GM21423 (cell line): ENCODE results near the gene PPIB.
"Not testable (repeated sequence)": the region's sequence is repeated elsewhere in the genome, so short reads cannot be mapped to it uniquely, and the experiment has no call there.

Experiments used
- ATAC-seq: cut with Tn5 transposase; IDR thresholded peaks from one replicate; pipeline ENCODE4 v1.9.1; 2021; ENCODE audit warnings: mild to moderate bottlenecking, moderate library complexity; ENCODE audit not compliant: unreplicated experiment

The PPIB gene

GRCh38 chr15:64143276-64143675 is 19.5 kb downstream of the PPIB start:
- no peak for ATAC-seq

GRCh38 chr15:64141798-64142512 is 20.9 kb downstream of the PPIB start:
- ATAC-seq, result no peak

- ATAC-seq, result no peak
Measured at GRCh38 chr15:64138331-64138941, 24.4 kb downstream of the PPIB start.

GRCh38 chr15:64137226-64137833 is 25.5 kb downstream of the PPIB start:
- ATAC-seq, result no peak

- no peak for ATAC-seq
Measured at GRCh38 chr15:64136347-64136746, 26.5 kb downstream of the PPIB start.

GRCh38 chr15:64134345-64134829 is 28.4 kb downstream of the PPIB start:
- ATAC-seq, result no peak

GRCh38 chr15:64133623-64134344 is 29.0 kb downstream of the PPIB start:
- no peak for ATAC-seq

- ATAC-seq, result no peak
Measured at GRCh38 chr15:64132217-64132616, 30.6 kb downstream of the PPIB start.

GRCh38 chr15:64131547-64131946 is 31.3 kb downstream of the PPIB start:
- no peak for ATAC-seq

- ATAC-seq, result no peak
Measured at GRCh38 chr15:64130159-64130558, 32.7 kb downstream of the PPIB start.

GRCh38 chr15:64127521-64128270 is 35.1 kb downstream of the PPIB start:
- ATAC-seq, result no peak

- no peak for ATAC-seq
Measured at GRCh38 chr15:64125978-64126377, 36.8 kb downstream of the PPIB start.

GRCh38 chr15:64122936-64123351 is 39.9 kb downstream of the PPIB start:
- ATAC-seq, result no peak

- no peak for ATAC-seq
Measured at GRCh38 chr15:64122444-64122843, 40.4 kb downstream of the PPIB start.

- ATAC-seq, result no peak
Measured at GRCh38 chr15:64121614-64122013, 41.2 kb downstream of the PPIB start.

GRCh38 chr15:64120322-64120721 is 42.5 kb downstream of the PPIB start:
- not testable (repeated sequence) for ATAC-seq

GRCh38 chr15:64117759-64118487 is 44.9 kb downstream of the PPIB start:
- ATAC-seq, result no peak

GRCh38 chr15:64112904-64113303 is 49.9 kb downstream of the PPIB start:
- ATAC-seq, result no peak

- ATAC-seq, result no peak
Measured at GRCh38 chr15:64112073-64112772, 50.6 kb downstream of the PPIB start.
